AG04449 (cell line): Measurements from ENCODE around the gene SERPINA4.

Experiments used
- CTCF ChIA-PET: fragments of 350-600 bp; formaldehyde crosslinking; extraction: SDS; loops from one replicate; lab custom pipeline; 2021; ENCODE audit warnings: antibody characterized with exemption; lab: Yijun Ruan, JAX
- POLR2A ChIA-PET: fragments of 400-600, 350-600 bp; formaldehyde crosslinking; extraction: SDS; loops from one replicate; lab custom pipeline; 2020; ENCODE audit warnings: antibody characterized with exemption, inconsistent platforms; lab: Yijun Ruan, JAX
- DNase-seq: peaks from one replicate; pipeline ENCODE4 v3.0.0-alpha.2; 2010; ENCODE audit warnings: low read depth, low spot score
- H3K4me3 ChIP-seq: 2 replicates; pipeline ENCODE4 v1.5.1; 2011; ENCODE audit warnings: low read depth, mild to moderate bottlenecking, control low read depth, low read length
- TF ChIP-seq, protein P1 (sequence below): IDR thresholded peaks from one replicate; pipeline ENCODE4 v1.5.1; 2011; ENCODE audit warnings: mild to moderate bottlenecking, moderate library complexity, low read length, control low read depth, inconsistent platforms; ENCODE audit not compliant: insufficient read depth; ENCODE audit errors: missing control alignments

The SERPINA4 gene

DNA sequence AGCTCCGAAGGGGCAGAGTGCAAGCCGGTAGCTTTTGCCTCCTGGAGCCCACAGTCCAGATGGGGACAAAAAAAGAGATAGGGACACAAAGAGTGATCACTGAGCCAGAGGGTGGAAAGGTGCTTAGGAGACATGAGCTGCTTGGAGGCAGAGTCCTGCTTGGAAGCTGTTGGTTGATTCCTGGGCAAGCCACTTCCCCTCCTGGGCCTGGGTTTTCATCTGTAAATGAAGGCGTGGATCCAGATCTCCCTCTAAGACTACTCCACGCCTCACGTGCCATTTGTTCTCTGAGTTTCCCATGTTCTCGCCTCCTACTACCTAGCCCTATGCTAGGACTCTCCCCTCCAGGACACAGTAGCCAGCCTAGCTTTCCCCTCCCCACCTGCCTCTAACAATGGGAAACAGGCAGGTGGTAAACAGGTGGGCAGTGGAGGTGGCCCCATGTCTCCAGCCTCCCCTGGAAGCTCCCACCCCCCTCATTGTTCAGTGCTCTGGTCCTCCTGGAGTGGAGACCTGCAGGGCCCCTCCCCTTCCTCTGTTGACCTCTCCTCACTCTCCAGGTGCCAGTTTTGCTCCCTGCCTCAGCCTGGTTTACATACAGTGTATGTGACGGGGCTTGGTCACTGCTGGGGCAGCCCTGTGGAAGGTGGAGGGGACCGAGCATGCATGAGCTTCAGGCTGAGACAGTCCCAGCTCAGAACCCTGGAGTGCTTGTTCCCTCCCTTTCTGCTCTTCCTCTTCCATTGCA lies 54.8 kb downstream of the SERPINA4 start:
- no peak overlapping the region for H3K4me3 ChIP-seq
- DNase-seq: no peak
- ChIA-PET POLR2A (interaction anchor here (1.0 kb wide), 1 partner anchor 16 kb away, joined by 3 read pairs; no protein-coding TSS in a partner anchor), CTCF (no interaction called here)
- TF ChIP-seq, protein P1, sequence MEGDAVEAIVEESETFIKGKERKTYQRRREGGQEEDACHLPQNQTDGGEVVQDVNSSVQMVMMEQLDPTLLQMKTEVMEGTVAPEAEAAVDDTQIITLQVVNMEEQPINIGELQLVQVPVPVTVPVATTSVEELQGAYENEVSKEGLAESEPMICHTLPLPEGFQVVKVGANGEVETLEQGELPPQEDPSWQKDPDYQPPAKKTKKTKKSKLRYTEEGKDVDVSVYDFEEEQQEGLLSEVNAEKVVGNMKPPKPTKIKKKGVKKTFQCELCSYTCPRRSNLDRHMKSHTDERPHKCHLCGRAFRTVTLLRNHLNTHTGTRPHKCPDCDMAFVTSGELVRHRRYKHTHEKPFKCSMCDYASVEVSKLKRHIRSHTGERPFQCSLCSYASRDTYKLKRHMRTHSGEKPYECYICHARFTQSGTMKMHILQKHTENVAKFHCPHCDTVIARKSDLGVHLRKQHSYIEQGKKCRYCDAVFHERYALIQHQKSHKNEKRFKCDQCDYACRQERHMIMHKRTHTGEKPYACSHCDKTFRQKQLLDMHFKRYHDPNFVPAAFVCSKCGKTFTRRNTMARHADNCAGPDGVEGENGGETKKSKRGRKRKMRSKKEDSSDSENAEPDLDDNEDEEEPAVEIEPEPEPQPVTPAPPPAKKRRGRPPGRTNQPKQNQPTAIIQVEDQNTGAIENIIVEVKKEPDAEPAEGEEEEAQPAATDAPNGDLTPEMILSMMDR: no peak

DNA sequence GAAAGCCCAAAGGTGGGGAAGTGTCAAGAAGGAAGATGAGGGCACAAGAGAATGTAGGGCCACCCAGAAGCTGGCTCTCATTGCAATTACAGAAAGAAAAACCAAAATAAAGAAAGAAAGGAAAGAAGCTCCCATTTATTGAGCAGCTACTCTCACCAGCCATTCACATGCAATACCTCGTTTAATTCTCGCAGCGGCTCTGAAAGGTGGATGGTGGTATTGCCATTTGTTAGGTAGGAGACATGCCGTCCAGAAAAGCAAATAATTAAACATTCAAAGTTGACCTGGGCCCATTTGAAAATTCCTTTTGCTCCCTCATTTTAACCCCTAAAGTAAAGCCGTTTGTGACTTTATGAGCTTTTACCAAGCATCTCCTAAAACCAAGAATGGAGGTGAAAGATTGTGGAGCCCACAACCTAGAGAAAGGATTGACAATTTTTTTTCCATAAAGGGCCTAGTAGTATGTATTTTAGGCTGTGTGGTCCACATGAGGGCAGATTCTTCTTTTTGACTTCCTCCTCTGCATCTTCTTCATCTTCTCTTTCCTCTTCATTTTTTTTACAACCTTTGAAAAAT lies 56.2 kb downstream of the SERPINA4 start:
- TF ChIP-seq, protein P1: no peak
- POLR2A ChIA-PET: no interaction called here
- no peak for DNase-seq
- H3K4me3 ChIP-seq: no peak overlapping the region
- CTCF ChIA-PET: no interaction called here

DNA sequence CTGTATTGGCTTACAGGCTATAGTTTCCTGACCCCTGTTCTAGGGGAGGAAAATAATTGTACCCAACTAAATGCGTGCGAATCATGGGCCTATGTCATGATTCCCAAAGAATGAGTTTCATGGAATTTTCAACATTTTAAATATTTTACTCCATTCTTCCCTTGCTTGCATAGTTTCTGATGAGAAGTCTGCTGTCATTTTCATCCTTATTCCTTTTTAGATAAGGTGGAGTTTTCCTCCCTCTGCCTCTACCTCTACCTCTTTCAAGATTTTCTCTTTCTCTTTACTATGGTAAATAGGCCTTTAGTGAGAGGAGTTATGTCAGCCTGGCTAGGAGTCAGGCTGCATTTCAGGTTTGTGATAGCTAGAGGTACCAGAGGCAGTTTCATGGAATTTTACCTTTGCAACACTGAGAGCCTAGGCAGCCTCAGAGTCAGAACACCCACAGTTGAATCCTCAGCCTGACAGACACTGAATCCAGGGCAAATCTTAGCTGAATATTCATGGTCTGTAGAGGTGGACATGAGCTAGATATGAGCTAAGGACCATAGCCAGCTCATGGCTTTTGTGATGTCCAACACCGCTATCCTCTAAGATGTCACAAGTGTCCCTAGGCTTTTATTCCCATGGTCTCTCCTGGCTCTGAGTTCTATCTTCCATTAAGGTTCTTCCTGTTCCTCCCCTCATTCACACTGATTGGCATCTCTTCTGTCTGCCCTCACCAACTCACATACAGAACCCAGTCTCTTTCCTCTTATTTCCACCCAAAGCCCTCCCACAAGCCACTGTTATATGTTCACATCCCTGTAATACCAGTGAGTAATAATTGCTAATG lies 57.0 kb downstream of the SERPINA4 start:
- POLR2A ChIA-PET: no interaction called here
- TF ChIP-seq, protein P1: no peak
- DNase-seq: no peak

DNA sequence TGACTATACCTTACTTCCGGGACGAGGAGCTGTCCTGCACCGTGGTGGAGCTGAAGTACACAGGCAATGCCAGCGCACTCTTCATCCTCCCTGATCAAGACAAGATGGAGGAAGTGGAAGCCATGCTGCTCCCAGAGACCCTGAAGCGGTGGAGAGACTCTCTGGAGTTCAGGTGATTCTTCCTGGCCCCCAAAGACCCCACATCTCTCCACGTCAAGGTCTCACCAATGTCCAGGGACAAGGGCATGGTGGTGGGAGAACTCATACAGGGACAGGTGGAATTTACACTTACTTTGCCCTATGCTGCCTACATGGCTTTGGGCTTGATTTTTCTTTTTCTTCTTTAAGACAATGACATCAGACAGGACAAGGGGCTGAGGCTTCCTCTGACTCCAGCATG lies 58.1 kb downstream of the SERPINA4 start:
- POLR2A ChIA-PET: no interaction called here
- TF ChIP-seq, protein P1: no peak
- DNase-seq: no peak
- CTCF ChIA-PET: no interaction called here
- no peak overlapping the region for H3K4me3 ChIP-seq

More for the DNA sequence above, 57.0 kb downstream of the SERPINA4 start:
- CTCF ChIA-PET: no interaction called here
- no peak overlapping the region for H3K4me3 ChIP-seq
